GM23248 (cell line): ENCODE results near the gene EIF4ENIF1.

Experiments used
- EZH2 ChIP-seq: fragments of 200-600 bp; sonication (generic); IDR thresholded peaks from 2 replicates; pipeline ENCODE4 v1.6.1; 2018; ENCODE audit warnings: antibody characterized with exemption, mild to moderate bottlenecking; ENCODE audit not compliant: insufficient read depth, poor library complexity, severe bottlenecking
- EZH2phosphoT487 ChIP-seq: fragments of 200-600 bp; sonication (generic); IDR thresholded peaks from 2 replicates; pipeline ENCODE4 v1.6.1; 2018; ENCODE audit warnings: antibody characterized with exemption, moderate library complexity, mild to moderate bottlenecking, low read depth; ENCODE audit not compliant: insufficient read depth

DNA sequence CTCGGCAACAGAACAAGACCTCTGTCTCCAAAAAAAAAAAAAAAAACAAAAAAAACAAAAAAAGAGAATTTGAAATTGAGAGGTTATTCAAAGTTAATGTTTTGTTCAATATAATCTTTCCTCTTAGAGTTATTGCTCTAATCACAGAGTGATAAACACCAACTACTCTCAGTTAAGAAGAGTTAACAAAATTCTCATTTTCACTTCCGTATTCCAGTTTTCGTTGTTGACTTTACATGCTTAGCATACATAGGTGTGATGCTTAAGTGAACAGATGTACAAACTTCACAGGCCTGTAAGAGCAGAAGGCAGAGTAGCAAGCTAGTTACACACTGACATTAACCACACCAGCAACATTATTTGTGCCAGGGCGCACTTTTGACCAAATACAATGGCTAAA, 12.3 kb downstream of the EIF4ENIF1 start:
- TF ChIP-seq EZH2phosphoT487 (no peak), EZH2 (no peak)
